AG10803 (cell line): ENCODE results near the gene BICRA.

Source experiments
- DNase-seq: peaks from one replicate; pipeline ENCODE4 v3.0.0; 2010; ENCODE audit warnings: low read depth
- H3K4me3 ChIP-seq: 2 replicates; pipeline ENCODE4 v1.5.1; 2011; ENCODE audit warnings: mild to moderate bottlenecking, low read length, control low read depth
- TF ChIP-seq, protein P1 (sequence below): conservative IDR thresholded peaks from 2 replicates; pipeline ENCODE4 v1.5.1; 2011; ENCODE audit warnings: mild to moderate bottlenecking, low read length, control low read depth, inconsistent platforms

The BICRA gene

DNA sequence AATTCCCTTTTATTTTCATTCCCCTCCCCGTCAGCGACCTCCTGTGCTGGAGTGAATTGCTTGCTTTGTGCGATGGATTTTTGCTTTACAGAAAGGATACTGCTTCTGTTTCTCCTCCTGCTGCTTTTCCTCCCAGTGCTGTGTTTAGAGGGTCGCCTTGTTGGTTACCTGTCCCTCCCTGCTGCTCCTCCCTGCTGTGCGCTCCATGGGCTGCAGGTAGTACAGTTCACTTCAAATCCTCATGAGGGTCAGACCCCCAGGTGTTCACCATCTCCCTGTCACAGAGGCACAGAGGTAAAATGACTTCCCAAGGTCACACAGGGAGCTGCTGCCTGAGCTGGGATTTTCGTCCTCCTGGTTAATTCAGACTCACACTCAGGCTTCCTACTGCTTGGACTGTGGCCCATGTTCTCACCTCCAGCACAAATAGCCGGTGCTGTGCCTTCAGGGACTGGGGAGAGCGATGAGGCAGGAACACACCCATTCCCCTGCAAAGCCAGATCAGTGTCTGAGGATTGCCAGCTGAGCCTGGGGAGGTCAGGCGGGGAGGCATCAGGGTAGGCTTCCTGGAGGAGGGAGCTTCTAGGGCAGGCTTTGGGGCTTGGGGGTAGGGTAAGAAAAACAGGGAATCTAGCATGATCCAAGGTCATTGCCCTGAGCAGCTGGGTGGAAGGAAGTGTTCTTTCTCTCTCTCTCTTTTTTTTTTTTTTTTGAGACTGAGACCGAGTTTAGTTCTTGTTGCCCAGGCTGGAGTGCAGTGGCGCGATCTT, 14.4 kb downstream of the BICRA start:
- no peak overlapping the region for H3K4me3 ChIP-seq
- DNase-seq: no peak
- TF ChIP-seq, protein P1, sequence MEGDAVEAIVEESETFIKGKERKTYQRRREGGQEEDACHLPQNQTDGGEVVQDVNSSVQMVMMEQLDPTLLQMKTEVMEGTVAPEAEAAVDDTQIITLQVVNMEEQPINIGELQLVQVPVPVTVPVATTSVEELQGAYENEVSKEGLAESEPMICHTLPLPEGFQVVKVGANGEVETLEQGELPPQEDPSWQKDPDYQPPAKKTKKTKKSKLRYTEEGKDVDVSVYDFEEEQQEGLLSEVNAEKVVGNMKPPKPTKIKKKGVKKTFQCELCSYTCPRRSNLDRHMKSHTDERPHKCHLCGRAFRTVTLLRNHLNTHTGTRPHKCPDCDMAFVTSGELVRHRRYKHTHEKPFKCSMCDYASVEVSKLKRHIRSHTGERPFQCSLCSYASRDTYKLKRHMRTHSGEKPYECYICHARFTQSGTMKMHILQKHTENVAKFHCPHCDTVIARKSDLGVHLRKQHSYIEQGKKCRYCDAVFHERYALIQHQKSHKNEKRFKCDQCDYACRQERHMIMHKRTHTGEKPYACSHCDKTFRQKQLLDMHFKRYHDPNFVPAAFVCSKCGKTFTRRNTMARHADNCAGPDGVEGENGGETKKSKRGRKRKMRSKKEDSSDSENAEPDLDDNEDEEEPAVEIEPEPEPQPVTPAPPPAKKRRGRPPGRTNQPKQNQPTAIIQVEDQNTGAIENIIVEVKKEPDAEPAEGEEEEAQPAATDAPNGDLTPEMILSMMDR: no peak

DNA sequence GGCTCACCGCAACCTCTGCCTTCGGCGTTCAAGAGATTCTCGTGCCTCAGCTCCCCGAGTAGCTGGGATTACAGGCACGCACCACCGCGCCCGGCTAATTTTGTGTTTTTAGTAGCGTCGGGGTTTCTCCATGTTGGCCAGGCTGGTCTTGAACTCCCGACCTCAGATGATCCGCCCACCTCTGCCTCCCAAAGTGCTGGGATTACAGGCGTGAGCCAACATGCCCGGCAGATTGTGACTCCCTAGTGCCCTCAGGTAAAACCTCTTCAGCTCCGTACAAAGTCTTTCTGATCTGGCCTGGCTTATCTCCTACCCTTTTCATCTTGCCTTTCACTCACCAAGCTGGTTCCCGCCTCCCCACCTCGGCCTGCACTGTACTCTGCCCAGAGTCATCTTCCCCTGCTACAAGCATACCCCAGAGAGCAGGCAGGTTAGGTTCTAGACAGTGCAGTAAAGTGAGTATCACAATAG, 15.0 kb downstream of the BICRA start:
- TF ChIP-seq, protein P1: no peak
- no peak overlapping the region for H3K4me3 ChIP-seq
- no peak for DNase-seq

DNA sequence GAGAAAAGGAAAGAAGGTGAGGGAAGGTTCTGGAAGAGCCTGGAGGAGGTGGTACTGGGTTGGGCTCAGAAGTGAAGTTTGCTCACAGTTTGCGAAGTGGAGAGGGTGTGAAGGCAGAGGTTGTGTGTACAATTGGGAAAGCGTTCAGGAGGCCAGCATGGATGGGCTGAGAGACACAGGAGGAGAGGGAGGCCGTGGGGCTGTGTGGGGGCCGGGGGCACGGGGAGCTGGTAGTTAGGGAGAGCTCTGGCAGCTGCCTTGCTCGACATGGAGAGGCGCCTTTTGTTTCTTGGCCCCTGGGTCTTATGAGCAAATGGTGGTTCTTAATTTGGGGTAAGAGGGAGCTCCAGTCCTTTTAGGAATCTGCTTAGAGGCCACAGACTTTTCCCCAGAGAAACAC, 16.7 kb downstream of the BICRA start:
- H3K4me3 ChIP-seq: no peak overlapping the region
- no peak for DNase-seq
- TF ChIP-seq, protein P1: no peak

DNA sequence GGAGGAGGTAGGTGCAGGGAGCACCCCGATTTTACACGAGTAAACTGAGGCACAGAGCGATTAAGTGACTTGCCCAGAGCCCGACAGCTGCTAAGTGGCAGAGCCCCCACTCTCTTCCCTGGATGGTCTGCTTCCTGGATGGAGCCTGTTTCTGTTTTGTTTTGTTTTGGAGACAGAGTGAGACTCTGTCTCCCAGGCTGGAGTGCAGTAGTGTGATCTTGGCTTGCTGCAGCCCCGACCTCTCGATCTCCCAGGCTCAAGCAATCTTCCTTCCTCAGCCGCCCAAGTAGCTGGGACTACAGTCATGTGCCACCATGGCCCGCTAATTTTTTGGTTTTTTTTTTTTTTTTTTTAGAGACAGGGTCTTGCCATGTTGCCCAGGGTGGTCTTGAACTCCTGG, 17.3 kb downstream of the BICRA start:
- no peak overlapping the region for H3K4me3 ChIP-seq
- TF ChIP-seq, protein P1: no peak
- DNase-seq: no peak

DNA sequence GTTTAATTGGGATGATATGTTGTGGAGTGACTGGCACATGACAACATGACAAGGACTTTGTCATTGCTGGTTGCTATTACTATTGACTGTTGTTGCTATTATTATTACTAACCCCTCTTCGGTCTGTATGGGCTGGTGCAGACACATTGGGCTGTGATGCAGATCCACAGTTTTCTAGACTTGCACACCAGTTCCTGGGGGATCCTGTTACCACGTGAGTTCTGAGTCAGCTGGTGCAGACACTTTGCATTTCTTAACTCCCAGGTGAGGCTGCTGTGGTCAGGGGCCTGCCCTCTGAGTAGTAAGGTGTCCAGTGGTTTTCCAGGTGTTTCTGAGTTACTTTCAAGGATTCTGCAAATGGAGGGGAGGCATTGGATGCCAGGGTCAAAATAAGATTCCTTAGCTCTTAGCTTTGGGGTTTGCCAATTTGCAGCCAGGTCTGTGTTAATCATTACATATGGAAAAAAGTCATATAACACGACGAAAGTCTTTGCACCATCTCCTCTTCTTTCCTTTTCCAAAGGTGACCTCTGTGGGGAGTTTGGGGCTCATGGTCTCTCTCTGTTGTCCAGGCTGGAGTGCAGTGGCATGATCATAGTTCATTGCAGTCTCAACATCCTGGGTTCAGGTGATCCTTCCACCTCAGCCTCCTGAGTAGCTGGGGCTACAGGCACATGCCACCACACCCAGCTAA, 19.3 kb downstream of the BICRA start:
- TF ChIP-seq, protein P1: no peak

DNA sequence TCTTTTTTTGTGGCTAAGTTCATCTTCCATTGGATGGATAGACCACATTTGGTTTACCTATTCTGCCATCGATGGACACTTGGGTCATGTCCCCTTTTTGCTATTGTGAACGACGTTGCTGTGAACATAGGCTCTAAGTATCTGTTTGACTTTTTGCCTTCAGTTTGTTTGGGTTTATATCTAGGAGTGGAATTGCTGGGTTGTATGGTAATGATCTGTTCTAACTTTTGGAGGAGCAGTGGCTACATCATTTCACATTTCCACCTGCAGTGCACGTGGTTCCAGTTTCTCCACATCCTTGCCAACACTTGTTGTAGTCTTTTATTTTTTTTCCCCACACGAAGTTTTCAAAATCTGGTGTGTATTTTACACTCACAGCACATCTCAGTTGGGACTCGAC, 21.7 kb downstream of the BICRA start:
- no peak for DNase-seq
- H3K4me3 ChIP-seq: no peak overlapping the region
- TF ChIP-seq, protein P1: no peak

More for the DNA sequence above, 19.3 kb downstream of the BICRA start:
- DNase-seq: no peak
- no peak overlapping the region for H3K4me3 ChIP-seq
